Measurements from ENCODE around the gene EYA2. TPM values are rescaled to one million over a fixed set of nuclear protein-coding genes. Genes with fewer than 3 reads are reported as not detected.

The EYA2 gene
- total RNA-seq, 1 donor from 2014 or later = 94.1 TPM

- Mint-ChIP-seq H3K27ac (ENCODE audit: unreplicated experiment) (no peak overlapping the region), H3K27me3 (ENCODE audit: unreplicated experiment) (no peaks in the 10 kb centered on the region), H3K4me3 (ENCODE audit: unreplicated experiment) (no peak overlapping the region), H3K9me3 (ENCODE audit: unreplicated experiment) (peaks cover 3% of the 10 kb centered on the region), H3K4me1 (ENCODE audit: low read depth, unreplicated experiment) (peaks cover 5% of the 10 kb centered on the region), H3K36me3 (ENCODE audit: unreplicated experiment) (peaks cover 11% of the 10 kb centered on the region)
- TF ChIP-seq CTCF (IDR thresholded peaks at IDR 0.05; ENCODE audit: partially characterized antibody, unreplicated experiment) = no peak
- no peak for DNase-seq
These were observed 246.8 kb downstream of the EYA2 start for GRCh38 chr20:47141350-47141921.

GRCh38 chr20:47141941-47142773 lies 247.5 kb downstream of the EYA2 start:
- TF ChIP-seq CTCF (IDR thresholded peaks at IDR 0.05; ENCODE audit: partially characterized antibody, unreplicated experiment) = no peak
- no peaks in the 10 kb centered on the region for H3K9me3 Mint-ChIP-seq (ENCODE audit: unreplicated experiment)
- H3K27me3 Mint-ChIP-seq (ENCODE audit: unreplicated experiment) = peaks cover under 1% of the 10 kb centered on the region
- peaks cover 11% of the 10 kb centered on the region for H3K36me3 Mint-ChIP-seq (ENCODE audit: unreplicated experiment)
- H3K4me3 Mint-ChIP-seq (ENCODE audit: unreplicated experiment) = no peak overlapping the region
- no peak for DNase-seq
- H3K4me1 Mint-ChIP-seq (ENCODE audit: low read depth, unreplicated experiment) = peaks cover 5% of the 10 kb centered on the region
- H3K27ac Mint-ChIP-seq (ENCODE audit: unreplicated experiment) = no peak overlapping the region

GRCh38 chr20:47142774-47143170 lies 248.1 kb downstream of the EYA2 start:
- Mint-ChIP-seq H3K27ac (ENCODE audit: unreplicated experiment) (no peak overlapping the region), H3K27me3 (ENCODE audit: unreplicated experiment) (peaks cover 2% of the 10 kb centered on the region), H3K36me3 (ENCODE audit: unreplicated experiment) (peaks cover 11% of the 10 kb centered on the region), H3K4me3 (ENCODE audit: unreplicated experiment) (no peak overlapping the region), H3K4me1 (ENCODE audit: low read depth, unreplicated experiment) (peaks cover 3% of the 10 kb centered on the region), H3K9me3 (ENCODE audit: unreplicated experiment) (no peaks in the 10 kb centered on the region)
- no peak for TF ChIP-seq CTCF (IDR thresholded peaks at IDR 0.05; ENCODE audit: partially characterized antibody, unreplicated experiment)
- no peak for DNase-seq

- Mint-ChIP-seq H3K27me3 (ENCODE audit: unreplicated experiment) (peaks cover 2% of the 10 kb centered on the region), H3K9me3 (ENCODE audit: unreplicated experiment) (no peaks in the 10 kb centered on the region), H3K27ac (ENCODE audit: unreplicated experiment) (no peak overlapping the region), H3K36me3 (ENCODE audit: unreplicated experiment) (peaks cover 11% of the 10 kb centered on the region), H3K4me3 (ENCODE audit: unreplicated experiment) (no peak overlapping the region), H3K4me1 (ENCODE audit: low read depth, unreplicated experiment) (peaks cover 3% of the 10 kb centered on the region)
- DNase-seq = no peak
- TF ChIP-seq CTCF (IDR thresholded peaks at IDR 0.05; ENCODE audit: partially characterized antibody, unreplicated experiment) = no peak
These were observed 249.0 kb downstream of the EYA2 start for GRCh38 chr20:47143657-47144056.

- TF ChIP-seq CTCF (IDR thresholded peaks at IDR 0.05; ENCODE audit: partially characterized antibody, unreplicated experiment) = no peak
- no peak overlapping the region for H3K27ac Mint-ChIP-seq (ENCODE audit: unreplicated experiment)
- peaks cover 2% of the 10 kb centered on the region for H3K27me3 Mint-ChIP-seq (ENCODE audit: unreplicated experiment)
- H3K36me3 Mint-ChIP-seq (ENCODE audit: unreplicated experiment) = peaks cover 11% of the 10 kb centered on the region
- DNase-seq = no peak
- H3K4me3 Mint-ChIP-seq (ENCODE audit: unreplicated experiment) = no peak overlapping the region
- H3K4me1 Mint-ChIP-seq (ENCODE audit: low read depth, unreplicated experiment) = peaks cover 3% of the 10 kb centered on the region
- H3K9me3 Mint-ChIP-seq (ENCODE audit: unreplicated experiment) = no peaks in the 10 kb centered on the region
These were observed 249.8 kb downstream of the EYA2 start for GRCh38 chr20:47144463-47144862.

All from glutamatergic neuron (in vitro differentiated cells).